ENCODE measurements around the gene HSD3B7.

DNA sequence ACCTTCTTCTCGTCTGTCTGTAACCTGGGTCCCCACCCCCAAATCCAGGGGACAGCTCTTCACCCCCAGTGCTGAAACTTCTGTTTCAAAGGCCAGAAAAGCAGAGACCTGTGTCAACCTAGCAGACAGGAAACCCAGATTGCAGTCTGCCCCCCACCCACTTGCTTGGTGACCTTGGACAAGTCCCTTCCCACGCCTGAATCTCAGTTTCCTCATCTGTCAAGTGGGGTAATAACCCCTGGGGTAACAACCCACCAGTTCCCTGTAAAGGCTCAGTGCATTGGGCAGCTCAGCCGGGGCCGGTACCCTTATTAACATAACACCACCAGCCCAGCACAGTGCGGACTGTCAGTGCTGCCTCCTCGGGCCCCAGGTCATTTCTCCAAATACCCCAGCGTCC is 24.1 kb downstream of the HSD3B7 start:
- TF ChIP-seq, protein P1, sequence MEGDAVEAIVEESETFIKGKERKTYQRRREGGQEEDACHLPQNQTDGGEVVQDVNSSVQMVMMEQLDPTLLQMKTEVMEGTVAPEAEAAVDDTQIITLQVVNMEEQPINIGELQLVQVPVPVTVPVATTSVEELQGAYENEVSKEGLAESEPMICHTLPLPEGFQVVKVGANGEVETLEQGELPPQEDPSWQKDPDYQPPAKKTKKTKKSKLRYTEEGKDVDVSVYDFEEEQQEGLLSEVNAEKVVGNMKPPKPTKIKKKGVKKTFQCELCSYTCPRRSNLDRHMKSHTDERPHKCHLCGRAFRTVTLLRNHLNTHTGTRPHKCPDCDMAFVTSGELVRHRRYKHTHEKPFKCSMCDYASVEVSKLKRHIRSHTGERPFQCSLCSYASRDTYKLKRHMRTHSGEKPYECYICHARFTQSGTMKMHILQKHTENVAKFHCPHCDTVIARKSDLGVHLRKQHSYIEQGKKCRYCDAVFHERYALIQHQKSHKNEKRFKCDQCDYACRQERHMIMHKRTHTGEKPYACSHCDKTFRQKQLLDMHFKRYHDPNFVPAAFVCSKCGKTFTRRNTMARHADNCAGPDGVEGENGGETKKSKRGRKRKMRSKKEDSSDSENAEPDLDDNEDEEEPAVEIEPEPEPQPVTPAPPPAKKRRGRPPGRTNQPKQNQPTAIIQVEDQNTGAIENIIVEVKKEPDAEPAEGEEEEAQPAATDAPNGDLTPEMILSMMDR (IDR thresholded peaks at IDR 0.05 in 2 of 3, conservative IDR thresholded peaks at IDR 0.05 in 1 of 3; ENCODE audit: control insufficient read depth in 2 of 3, extremely low read depth in 1 of 3, insufficient read depth in 1 of 3, low read depth in 3 of 3, low read length in 3 of 3): no peak
- TF ChIP-seq HDAC6 (IDR thresholded peaks at IDR 0.05; ENCODE audit: unreplicated experiment) (no peak), TCF3 (IDR thresholded peaks at IDR 0.05; ENCODE audit: borderline replicate concordance, insufficient read depth, low read depth, low read length) (no peak), CEBPB (IDR thresholded peaks at IDR 0.05; ENCODE audit: borderline replicate concordance in 1 of 2, low read depth in 2 of 2, low read length in 2 of 2) (no peak)
